B cell (primary cell): Measurements from ENCODE around the gene ANGPT4. TPM values are rescaled to one million over a fixed set of nuclear protein-coding genes. Genes with fewer than 3 reads are reported as not detected.

Experiments used
- ATAC-seq: fragments of 200-7000 bp; cut with Tn5 transposase; one replicate; pipeline ENCODE4 v1.10.0; 2021; ENCODE audit warnings: low read depth, mild to moderate bottlenecking, moderate number of reproducible peaks, moderate library complexity
- CTCF ChIA-PET: fragments of 350-600 bp; sonication (Branson Sonifier 250); formaldehyde crosslinking; loops from one replicate; lab custom pipeline; 2021; ENCODE audit warnings: antibody characterized with exemption, inconsistent platforms; lab: Charles Lee
- POLR2A ChIA-PET: fragments of 350-600 bp; sonication (Branson Sonifier 250); formaldehyde crosslinking; loops from one replicate; lab custom pipeline; 2021; ENCODE audit warnings: antibody characterized with exemption; lab: Charles Lee
- DNase-seq: peaks from one replicate; pipeline ENCODE4 v3.0.0; 2013
- H2AFZ ChIP-seq: 2 replicates; pipeline ENCODE4 v1.6.1; 2012; ENCODE audit warnings: mild to moderate bottlenecking, low read depth, low read length; ENCODE audit not compliant: insufficient read depth, poor library complexity, severe bottlenecking
- H3K27ac ChIP-seq, 2 donors: 1 replicate in 1 of 2; 2 replicates in 1 of 2; pipeline ENCODE4 v1.5.1; 2012 to 2013; ENCODE audit warnings: low read length in 2 of 2, mild to moderate bottlenecking in 2 of 2, moderate library complexity in 1 of 2
- H3K27me3 ChIP-seq, 4 experiments: fragments of 200-600 bp in 1 of 4; sonication (generic) in 1 of 4; replicated peaks in 1 of 4; 1 replicate in 2 of 4; 2 replicates in 2 of 4; pipeline versions ENCODE4 v1.6.1 to v1.7.0; 2013 to 2016; ENCODE audit warnings: low read length in 3 of 4, mild to moderate bottlenecking in 2 of 4, mixed read lengths in 1 of 4, moderate library complexity in 1 of 4; ENCODE audit not compliant: insufficient read depth in 4 of 4, control insufficient read depth in 3 of 4; ENCODE audit errors: control extremely low read depth in 1 of 4
- H3K36me3 ChIP-seq, 2 experiments: replicated peaks in 1 of 2; 1 replicate in 1 of 2; 2 replicates in 1 of 2; pipeline versions ENCODE4 v1.6.1 to v1.7.1; 2013; ENCODE audit warnings: low read length in 1 of 2; ENCODE audit not compliant: insufficient read depth in 2 of 2, control insufficient read depth in 1 of 2; ENCODE audit errors: control extremely low read depth in 1 of 2, extremely low read depth in 1 of 2
- H3K4me1 ChIP-seq, 2 donors: fragments of 200-600 bp in 1 of 2; sonication (generic) in 1 of 2; 1 replicate in 1 of 2; 2 replicates in 1 of 2; pipeline versions ENCODE4 v1.5.1 to v1.6.1; 2013 to 2017; ENCODE audit warnings: low read length in 2 of 2; ENCODE audit not compliant: control insufficient read depth in 2 of 2, insufficient read depth in 2 of 2
- H3K4me2 ChIP-seq: replicated peaks from 2 replicates; pipeline ENCODE3; 2012; ENCODE audit warnings: mild to moderate bottlenecking, low read depth, low read length; ENCODE audit not compliant: poor library complexity, severe bottlenecking
- H3K4me3 ChIP-seq, 5 experiments: fragments of 200-600 bp in 1 of 5; sonication (generic) in 1 of 5; 1 replicate in 3 of 5; 2 replicates in 2 of 5; pipeline versions ENCODE4 v1.5.1 to v1.7.0; 2011 to 2016; ENCODE audit warnings: low read length in 4 of 5, mild to moderate bottlenecking in 4 of 5, low read depth in 2 of 5, control low read depth in 1 of 5, moderate library complexity in 1 of 5; ENCODE audit not compliant: insufficient read depth in 1 of 5; ENCODE audit errors: control extremely low read depth in 1 of 5, extremely low read depth in 1 of 5
- H3K79me2 ChIP-seq: fragments of 200-600 bp; sonication (generic); one replicate; pipeline ENCODE4 v1.6.0; 2016; ENCODE audit warnings: low read length; ENCODE audit not compliant: control insufficient read depth, insufficient read depth
- H3K9ac ChIP-seq: fragments of 200-600 bp; sonication (generic); 2 replicates; pipeline ENCODE4 v1.6.1; 2017; ENCODE audit warnings: mild to moderate bottlenecking, low read length, moderate library complexity
- H3K9me3 ChIP-seq, 3 donors: one replicate each; pipeline versions ENCODE4 v1.6.1 to v1.7.1; 2013; ENCODE audit warnings: low read length in 2 of 3; ENCODE audit not compliant: control insufficient read depth in 2 of 3, insufficient read depth in 1 of 3; ENCODE audit errors: control extremely low read depth in 1 of 3
- H4K20me1 ChIP-seq: 2 replicates; pipeline ENCODE4 v1.6.0; 2012; ENCODE audit warnings: mild to moderate bottlenecking, low read length; ENCODE audit not compliant: insufficient read depth, control insufficient read depth, poor library complexity, severe bottlenecking
- H3K27ac Mint-ChIP-seq: one replicate; pipeline ENCODE4 v1.8.0; 2021; ENCODE audit warnings: mixed read lengths
- H3K27me3 Mint-ChIP-seq: one replicate; pipeline ENCODE4 v1.8.0; 2021; ENCODE audit warnings: mixed read lengths
- H3K4me1 Mint-ChIP-seq: one replicate; pipeline ENCODE4 v1.8.0; 2021; ENCODE audit warnings: mixed read lengths
- H3K4me3 Mint-ChIP-seq: one replicate; pipeline ENCODE4 v1.8.0; 2021; ENCODE audit warnings: mixed read lengths
- H3K9me3 Mint-ChIP-seq: one replicate; pipeline ENCODE4 v1.8.0; 2022; ENCODE audit warnings: mixed read lengths; ENCODE audit not compliant: insufficient read depth
- EZH2 ChIP-seq: IDR thresholded peaks from 2 replicates; pipeline ENCODE4 v1.6.1; 2012; ENCODE audit warnings: borderline replicate concordance, low read depth, mild to moderate bottlenecking, moderate library complexity, low read length; ENCODE audit not compliant: insufficient read depth, poor library complexity, severe bottlenecking
- WGBS: methylation state at CpG from one replicate; pipeline ENCODE4 v1.1.5; 2013; ENCODE audit warnings: missing lambda C conversion rate; ENCODE audit not compliant: insufficient coverage; 5-methylcytosine and 5-hydroxymethylcytosine counted together
- intact Hi-C: fragments of 100-400 bp; cut with micrococcal nuclease; formaldehyde crosslinking; loops from one replicate; pipeline ENCODE4 v1.10.0; 2022
- polyA plus RNA-seq: library from polyadenylated mRNA; depleted of rRNA; stranded (reverse); fragments of >200 nt; gene quantifications from 2 replicates; pipeline ENCODE4 v1.2.3, GENCODE V29; 2012
- total RNA-seq, 2 donors: library from RNA; stranded (reverse); fragments of 120-200 nt in 1 of 2; gene quantifications; 1 replicate in 1 of 2; 2 replicates in 1 of 2; pipeline versions ENCODE4 v1.2.3 to v1.2.4, GENCODE V29; 2013 to 2022
- TF ChIP-seq, protein P1 (sequence below): fragments of 200-600 bp; IDR thresholded peaks from one replicate; pipeline ENCODE4 v1.8.0; 2022; ENCODE audit warnings: antibody characterized with exemption, mild to moderate bottlenecking

ANGPT4 gene
- total and polyA plus RNA-seq, 2 donors (not counting 1 experiment from before 2014, with no cell fraction given), result not detected

GRCh38 chr20:951384-952169, 35.4 kb upstream of the ANGPT4 start:
- Histone ChIP-seq H3K9ac (no peak overlapping the region), H3K79me2 (no peaks in the 10 kb centered on the region), H3K27ac (no peak overlapping the region), H2AFZ (no peak overlapping the region), H3K4me1 (peaks cover 4% of the 10 kb centered on the region in 2 donors), H3K9me3 (peaks cover 0 to 10% (median 0%) of the 10 kb centered on the region in 3 donors), H3K4me3 (no peak overlapping the region), H4K20me1 (no peaks in the 10 kb centered on the region), H3K4me2 (no peak overlapping the region), H3K36me3 (no peaks in the 10 kb centered on the region), H3K27me3 (peaks cover 0 to 14% (median 1%) of the 10 kb centered on the region in 4 experiments)
- peaks cover 55% of the 10 kb centered on the region for H3K27me3 Mint-ChIP-seq
- intact Hi-C loops, result no loop called here
- H3K9me3 Mint-ChIP-seq, result no peaks in the 10 kb centered on the region
- POLR2A ChIA-PET, result no interaction called here
- CTCF ChIA-PET, result interaction anchor here (3.1 kb wide), 1 partner anchor 135 kb away, joined by 15 read pairs; no protein-coding TSS in a partner anchor
- H3K4me3 Mint-ChIP-seq, result no peak overlapping the region
- DNase-seq (no peak), ATAC-seq (no peak)
- TF ChIP-seq EZH2, result no peak
- H3K4me1 Mint-ChIP-seq, result peaks cover 2% of the 10 kb centered on the region
- H3K27ac Mint-ChIP-seq, result no peak overlapping the region
- WGBS, result 89% methylated on average over 19 of the region's 21 CpGs

DNA sequence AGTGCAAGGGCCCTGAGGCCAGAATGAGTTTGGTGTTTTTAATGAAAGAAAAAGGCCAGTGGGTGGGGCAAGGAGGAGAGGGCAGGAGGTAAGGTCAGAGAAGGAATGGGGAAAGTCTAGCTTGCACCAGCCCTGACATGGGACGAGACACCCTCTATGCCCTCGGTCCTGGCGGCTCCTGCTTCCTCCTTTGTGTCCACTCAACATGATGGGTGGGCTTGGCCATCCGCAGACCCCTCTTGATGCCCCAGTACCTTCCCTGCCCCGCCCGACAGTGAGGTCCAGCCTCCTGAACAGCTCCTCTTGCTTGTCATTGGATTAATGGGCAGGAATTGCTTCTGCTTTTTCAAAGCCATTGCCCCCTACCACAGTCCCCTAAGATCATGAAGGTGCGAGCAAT, 33.6 kb upstream of the ANGPT4 start:
- H3K4me1 Mint-ChIP-seq, result no peaks in the 10 kb centered on the region
- H3K27me3 Mint-ChIP-seq, result peaks cover 48% of the 10 kb centered on the region
- no peaks in the 10 kb centered on the region for H4K20me1 ChIP-seq
- DNase-seq (no peak), ATAC-seq (no peak)
- H3K4me3 ChIP-seq, result no peak overlapping the region
- CTCF ChIA-PET, result no interaction called here
- WGBS, result 71% methylated on average over 3 of the region's 7 CpGs
- intact Hi-C loops, result no loop called here
- peaks cover 0 to 7% (median 0%) of the 10 kb centered on the region in 3 donors for H3K9me3 ChIP-seq
- POLR2A ChIA-PET, result no interaction called here
- no peak overlapping the region for H3K27ac ChIP-seq
- no peak overlapping the region for H2AFZ ChIP-seq
- H3K9me3 Mint-ChIP-seq, result no peaks in the 10 kb centered on the region
- H3K27ac Mint-ChIP-seq, result no peak overlapping the region
- H3K79me2 ChIP-seq, result no peaks in the 10 kb centered on the region
- H3K4me2 ChIP-seq, result no peak overlapping the region
- H3K36me3 ChIP-seq, result no peaks in the 10 kb centered on the region
- H3K4me1 ChIP-seq, result no peaks in the 10 kb centered on the region
- H3K9ac ChIP-seq, result no peak overlapping the region
- H3K4me3 Mint-ChIP-seq, result no peak overlapping the region
- peaks cover 0 to 2% (median 0%) of the 10 kb centered on the region in 4 experiments for H3K27me3 ChIP-seq
- TF ChIP-seq, protein P1, sequence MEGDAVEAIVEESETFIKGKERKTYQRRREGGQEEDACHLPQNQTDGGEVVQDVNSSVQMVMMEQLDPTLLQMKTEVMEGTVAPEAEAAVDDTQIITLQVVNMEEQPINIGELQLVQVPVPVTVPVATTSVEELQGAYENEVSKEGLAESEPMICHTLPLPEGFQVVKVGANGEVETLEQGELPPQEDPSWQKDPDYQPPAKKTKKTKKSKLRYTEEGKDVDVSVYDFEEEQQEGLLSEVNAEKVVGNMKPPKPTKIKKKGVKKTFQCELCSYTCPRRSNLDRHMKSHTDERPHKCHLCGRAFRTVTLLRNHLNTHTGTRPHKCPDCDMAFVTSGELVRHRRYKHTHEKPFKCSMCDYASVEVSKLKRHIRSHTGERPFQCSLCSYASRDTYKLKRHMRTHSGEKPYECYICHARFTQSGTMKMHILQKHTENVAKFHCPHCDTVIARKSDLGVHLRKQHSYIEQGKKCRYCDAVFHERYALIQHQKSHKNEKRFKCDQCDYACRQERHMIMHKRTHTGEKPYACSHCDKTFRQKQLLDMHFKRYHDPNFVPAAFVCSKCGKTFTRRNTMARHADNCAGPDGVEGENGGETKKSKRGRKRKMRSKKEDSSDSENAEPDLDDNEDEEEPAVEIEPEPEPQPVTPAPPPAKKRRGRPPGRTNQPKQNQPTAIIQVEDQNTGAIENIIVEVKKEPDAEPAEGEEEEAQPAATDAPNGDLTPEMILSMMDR, result no peak
- TF ChIP-seq EZH2, result no peak
